HG02884 (cell line): ENCODE data around the gene CTNND1.

Source experiments
- ATAC-seq: cut with Tn5 transposase; IDR thresholded peaks from one replicate; pipeline ENCODE4 v1.9.1; 2021; ENCODE audit warnings: mild to moderate bottlenecking, moderate library complexity; ENCODE audit not compliant: unreplicated experiment

Gene CTNND1

DNA sequence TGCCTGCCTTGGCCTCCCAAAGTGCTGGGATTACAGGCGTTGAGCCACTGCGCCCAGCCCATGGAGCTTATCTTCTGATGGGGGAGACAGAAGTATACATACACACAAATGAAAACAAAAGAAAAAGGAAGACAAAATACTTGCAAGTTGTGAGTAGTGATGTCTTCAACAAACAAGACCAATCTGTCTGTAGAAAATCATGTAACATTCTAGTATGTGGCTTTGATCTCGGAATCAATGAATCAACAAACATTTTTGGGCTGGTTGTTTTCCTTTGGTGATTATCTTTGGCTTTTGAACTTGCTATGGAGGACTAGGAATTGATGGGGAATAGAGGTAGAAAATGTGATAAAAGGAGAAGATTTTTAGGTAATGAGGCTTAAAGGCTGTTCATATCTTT is 3.4 kb upstream of the CTNND1 start:
- no peak for ATAC-seq

DNA sequence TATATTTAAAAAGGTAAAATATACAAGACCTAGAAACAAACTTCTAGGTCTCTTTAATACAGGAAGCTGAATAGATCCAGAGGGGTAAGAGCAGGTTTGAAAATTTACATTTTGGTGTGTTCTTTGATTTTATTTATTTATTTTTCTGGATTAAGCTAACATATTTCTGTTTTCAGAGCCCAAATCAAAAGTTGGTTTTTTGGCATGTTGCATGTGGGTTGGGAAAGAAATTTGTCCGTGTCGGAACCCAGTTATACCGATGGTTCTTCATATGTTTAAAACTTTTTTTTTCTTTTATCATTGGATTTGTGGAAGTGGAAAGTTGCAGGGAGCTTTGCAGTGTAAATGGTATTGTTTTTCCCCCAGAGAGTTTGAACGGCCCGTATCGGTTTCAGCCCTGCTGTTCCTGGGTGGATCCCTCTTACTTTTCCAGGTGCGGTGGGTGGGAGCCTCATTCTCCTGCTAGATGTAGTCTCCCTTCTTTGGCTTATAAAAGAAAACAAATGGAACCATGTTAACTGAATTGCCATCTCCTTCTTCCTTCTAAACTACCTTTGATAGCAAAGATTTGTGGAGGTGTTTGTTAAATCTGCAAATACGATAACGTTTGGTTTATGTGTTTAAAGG is 746 bp downstream of the CTNND1 start:
- ATAC-seq: no peak

DNA sequence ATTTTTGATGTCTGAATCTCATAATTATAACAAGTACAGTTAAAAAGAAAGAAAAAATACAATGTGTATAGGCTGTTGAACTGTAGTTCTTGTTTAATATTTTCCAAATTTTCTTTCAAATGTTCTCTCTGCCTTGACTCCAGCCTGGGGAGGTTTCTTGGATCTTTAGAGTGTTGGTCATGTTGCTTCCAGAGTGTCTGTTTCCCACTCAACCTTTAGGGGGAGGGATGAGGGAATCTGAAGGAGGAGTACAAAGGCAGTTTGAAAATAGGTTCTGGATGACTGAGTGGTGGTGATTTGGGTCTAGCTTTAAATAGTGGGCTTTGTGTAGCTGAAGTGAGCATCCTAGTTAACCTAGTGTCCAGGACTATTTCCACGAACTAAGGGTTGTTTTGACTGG is 2.0 kb downstream of the CTNND1 start:
- ATAC-seq: no peak

- ATAC-seq: no peak
Observed at GRCh38 chr11:57764021-57764420, 2.4 kb downstream of the CTNND1 start.

GRCh38 chr11:57764566-57764965 is 3.0 kb downstream of the CTNND1 start:
- no peak for ATAC-seq

DNA sequence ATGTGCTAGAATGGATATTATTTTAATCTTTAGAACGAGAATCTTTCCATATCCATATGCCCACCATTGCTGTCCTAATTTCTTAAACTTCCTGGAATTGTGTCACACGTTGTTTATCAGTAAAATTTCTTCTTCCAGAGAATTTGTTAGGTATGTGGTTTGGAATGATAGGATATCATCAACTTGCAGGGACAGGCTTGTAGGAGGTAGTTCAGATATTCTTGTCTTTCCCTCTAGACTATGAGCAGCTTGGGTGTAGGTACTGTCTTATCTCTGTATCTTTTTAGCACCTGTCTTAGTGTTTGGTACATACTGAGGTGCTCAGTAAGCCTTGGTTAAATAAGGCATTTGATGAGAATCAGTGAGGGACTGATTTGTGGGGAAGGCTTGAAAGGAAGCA is 3.4 kb downstream of the CTNND1 start:
- no peak for ATAC-seq

GRCh38 chr11:57770793-57771192 is 9.2 kb downstream of the CTNND1 start:
- no peak for ATAC-seq

- ATAC-seq: no peak
Observed at GRCh38 chr11:57771365-57771764, 9.8 kb downstream of the CTNND1 start.

GRCh38 chr11:57772562-57772961 is 11.0 kb downstream of the CTNND1 start:
- ATAC-seq: no peak

- ATAC-seq: no peak
Observed at GRCh38 chr11:57773026-57773598, 11.5 kb downstream of the CTNND1 start.

GRCh38 chr11:57775491-57775890 is 13.9 kb downstream of the CTNND1 start:
- ATAC-seq: no peak

- ATAC-seq: no peak
Observed at GRCh38 chr11:57776031-57776521, 14.5 kb downstream of the CTNND1 start.

DNA sequence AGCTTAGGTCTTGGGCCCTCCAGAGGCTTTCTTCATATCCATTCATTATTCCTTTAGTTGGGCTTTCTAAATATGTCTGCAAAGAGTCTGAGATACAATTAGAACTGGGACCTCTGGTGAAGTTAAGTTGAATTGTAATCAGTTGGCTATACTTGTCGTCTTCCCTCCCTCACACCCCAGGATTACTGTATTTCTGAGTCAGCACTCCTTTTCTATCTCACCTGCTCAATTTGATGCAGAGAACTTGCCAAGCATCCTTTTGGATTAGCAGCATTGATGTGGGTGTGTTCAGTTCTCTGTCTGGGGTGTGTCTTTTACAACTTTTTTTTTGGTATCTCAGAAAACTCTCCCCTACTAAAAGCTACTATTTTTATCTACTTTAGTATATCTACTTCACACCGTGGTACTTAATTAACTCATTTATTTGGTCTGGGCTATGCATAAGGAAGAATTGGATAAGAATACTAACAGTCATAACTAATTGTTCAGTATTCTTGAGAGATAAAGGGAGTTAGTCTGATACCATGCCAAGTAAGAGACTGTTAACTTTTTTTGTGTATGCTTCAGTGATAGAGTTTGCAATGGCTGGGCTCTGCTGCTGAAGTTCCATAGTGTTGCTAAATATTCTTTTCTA is 15.1 kb downstream of the CTNND1 start:
- ATAC-seq: no peak

DNA sequence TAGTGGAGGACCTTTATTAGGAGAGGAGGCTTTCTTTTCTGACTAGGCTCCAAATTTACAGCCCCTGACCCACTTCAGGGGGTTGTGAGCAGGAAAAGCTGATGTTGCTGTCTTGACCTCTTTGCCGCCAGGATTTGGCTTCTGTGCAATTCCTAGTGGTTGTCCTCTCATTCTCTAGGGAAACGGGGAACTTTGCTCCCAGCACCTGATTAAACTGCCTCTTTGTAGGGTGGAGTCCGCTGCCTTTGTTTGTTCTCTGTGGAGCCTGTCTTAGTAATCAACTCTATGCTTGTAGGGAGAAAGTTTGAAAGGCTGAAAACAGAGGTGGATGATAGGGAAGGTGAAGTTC is 16.3 kb downstream of the CTNND1 start:
- ATAC-seq: no peak

DNA sequence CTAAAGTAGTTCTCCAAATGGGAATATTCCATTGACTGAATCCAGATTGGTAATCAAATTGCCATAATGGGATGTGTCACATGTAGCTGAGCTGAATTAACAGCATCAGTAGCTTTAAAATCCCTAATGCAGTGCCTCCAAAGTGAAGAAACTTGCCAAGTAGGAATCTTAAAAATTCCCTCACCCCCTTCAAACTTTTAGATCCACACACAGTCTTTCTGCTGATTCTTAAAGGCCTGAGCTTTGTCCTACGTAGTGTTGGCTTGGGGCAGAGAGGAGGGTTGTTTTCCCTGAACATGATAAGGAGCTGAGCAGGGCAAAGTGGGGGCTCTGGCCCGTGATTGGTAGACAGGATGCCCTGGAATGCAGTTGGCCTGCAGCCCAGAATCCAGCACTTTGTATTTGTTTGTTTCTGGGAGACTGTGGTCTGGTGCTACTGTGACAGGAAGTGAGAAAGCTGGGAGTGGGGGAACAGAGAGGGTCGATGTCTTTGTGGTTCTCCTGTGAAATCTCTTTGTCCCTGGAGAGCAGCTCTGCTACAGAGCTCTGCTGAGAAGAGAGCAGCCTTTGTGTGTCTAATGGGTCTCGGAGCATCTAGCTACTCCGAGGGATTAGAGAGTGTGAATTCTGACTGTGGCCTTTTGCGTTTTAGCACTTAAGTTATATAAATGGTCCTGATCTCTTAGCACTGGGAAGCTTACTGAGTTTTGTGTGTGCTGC is 16.9 kb downstream of the CTNND1 start:
- ATAC-seq: no peak

DNA sequence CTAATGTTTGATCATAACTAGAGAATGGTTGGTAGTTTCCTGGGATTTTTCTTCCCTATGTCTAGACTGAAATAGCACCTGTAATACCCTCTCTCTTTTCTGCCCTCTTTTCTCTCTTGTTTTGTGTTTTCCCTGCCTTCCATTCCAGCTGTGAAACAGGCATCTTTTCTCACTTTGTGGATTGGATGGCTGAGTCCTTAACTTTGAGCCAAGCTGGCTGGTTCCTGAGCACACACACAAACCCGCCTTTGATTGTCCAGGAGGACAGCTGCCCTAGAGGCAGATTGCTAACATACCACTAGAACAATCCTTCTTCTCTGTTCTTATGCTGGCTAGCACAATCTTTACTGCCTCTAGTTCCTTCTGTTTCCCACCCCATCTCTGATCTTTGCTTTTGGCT is 17.7 kb downstream of the CTNND1 start:
- ATAC-seq: no peak

DNA sequence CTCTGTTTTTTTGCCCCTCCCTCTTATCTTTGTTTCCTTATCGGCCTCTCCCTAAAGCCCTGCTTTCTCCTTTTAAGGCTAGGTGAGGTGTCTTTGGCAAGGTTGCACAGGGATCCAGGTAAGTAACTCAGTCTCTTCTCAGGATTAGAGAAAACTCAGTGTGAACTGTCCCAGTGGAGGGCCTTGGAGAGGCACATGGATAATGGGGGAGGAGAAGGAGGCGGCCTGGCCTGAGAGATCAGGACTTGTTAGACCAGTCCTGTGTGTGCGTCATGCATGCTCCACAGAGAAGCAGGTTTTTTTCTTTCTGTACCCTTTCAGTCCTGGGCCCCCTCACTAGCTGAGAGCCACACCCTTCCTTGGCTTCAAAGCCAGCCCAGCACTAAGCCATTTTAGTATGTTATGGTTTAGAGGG is 19.9 kb downstream of the CTNND1 start:
- ATAC-seq: no peak

GRCh38 chr11:57785072-57785471 is 23.5 kb downstream of the CTNND1 start:
- ATAC-seq: peak; percentile 80

DNA sequence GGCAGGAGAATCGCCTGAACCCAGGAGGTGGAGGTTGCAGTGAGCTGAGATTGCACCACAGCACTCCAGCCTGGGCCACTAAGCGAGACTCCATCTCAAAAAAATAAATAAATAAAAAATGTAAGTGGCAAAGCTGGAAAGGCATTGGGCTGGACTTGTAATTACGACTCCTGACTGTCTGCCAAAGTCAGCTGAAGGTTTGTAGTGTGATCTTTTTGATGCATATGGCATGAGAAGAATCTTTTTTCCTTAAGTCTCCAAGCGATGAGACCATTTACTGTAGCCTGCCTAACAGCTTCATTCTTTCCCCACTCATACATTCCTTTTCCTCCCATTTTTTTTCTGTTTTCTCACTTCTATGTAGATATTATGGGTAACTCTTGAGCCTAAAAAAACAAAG is 24.8 kb downstream of the CTNND1 start:
- no peak for ATAC-seq

GRCh38 chr11:57787006-57787604 is 25.5 kb downstream of the CTNND1 start:
- ATAC-seq: no peak

- peak; percentile 37 for ATAC-seq
Observed at GRCh38 chr11:57787920-57788702, 26.5 kb downstream of the CTNND1 start.
